Activated B cell treated with CpG ODN at 0.5 μM for 24 hours (primary cell): Measurements from ENCODE around the gene FILIP1. TPM values are rescaled to one million over a fixed set of nuclear protein-coding genes. Genes with fewer than 3 reads are reported as not detected.

ENCODE experiments used
- ATAC-seq: fragments of 200-7000 bp; cut with Tn5 transposase; one replicate; pipeline ENCODE4 v1.10.0; 2021; ENCODE audit warnings: low read depth, mild to moderate bottlenecking, moderate library complexity
- CTCF ChIA-PET: fragments of 350-600 bp; sonication (Branson Sonifier 250); formaldehyde crosslinking; loops from one replicate; lab custom pipeline; 2021; ENCODE audit warnings: antibody characterized with exemption; lab: Charles Lee
- POLR2A ChIA-PET: fragments of 350-600 bp; sonication (Branson Sonifier 250); formaldehyde crosslinking; loops from one replicate; lab custom pipeline; 2021; ENCODE audit warnings: antibody characterized with exemption; lab: Charles Lee
- DNase-seq: peaks from one replicate; pipeline ENCODE4 v3.0.0; 2022
- H3K27ac Mint-ChIP-seq: one replicate; pipeline ENCODE4 v1.8.0; 2020; ENCODE audit warnings: mixed read lengths
- H3K27me3 Mint-ChIP-seq: one replicate; pipeline ENCODE4 v1.8.0; 2021; ENCODE audit warnings: mixed read lengths
- H3K36me3 Mint-ChIP-seq: one replicate; pipeline ENCODE4 v1.8.0; 2021; ENCODE audit warnings: low read depth, mixed read lengths
- H3K4me1 Mint-ChIP-seq: one replicate; pipeline ENCODE4 v1.8.0; 2021; ENCODE audit warnings: mixed read lengths
- H3K4me3 Mint-ChIP-seq: one replicate; pipeline ENCODE4 v1.8.0; 2020; ENCODE audit warnings: mild to moderate bottlenecking, mixed read lengths
- H3K9me3 Mint-ChIP-seq: one replicate; pipeline ENCODE4 v1.8.0; 2020; ENCODE audit warnings: mixed read lengths
- CTCF ChIP-seq: fragments of 200-600 bp; IDR thresholded peaks from one replicate; pipeline ENCODE4 v1.8.0; 2022; ENCODE audit warnings: antibody characterized with exemption, mild to moderate bottlenecking
- intact Hi-C: fragments of 100-400 bp; cut with micrococcal nuclease; formaldehyde crosslinking; loops from one replicate; pipeline ENCODE4 v1.15.1; 2024
- total RNA-seq: library from RNA; stranded (reverse); gene quantifications from 2 replicates; pipeline ENCODE4 v1.2.3, GENCODE V29; 2022

The FILIP1 gene
- total RNA-seq, 1 donor from 2014 or later, result not detected

GRCh38 chr6:75497994-75498393, 4.4 kb upstream of the FILIP1 start:
- Mint-ChIP-seq H3K4me1 (peaks cover 2% of the 10 kb centered on the region), H3K4me3 (no peak overlapping the region), H3K9me3 (no peaks in the 10 kb centered on the region), H3K27me3 (peaks cover 18% of the 10 kb centered on the region), H3K36me3 (no peaks in the 10 kb centered on the region), H3K27ac (no peak overlapping the region)
- intact Hi-C loops, result no loop called here
- ChIA-PET POLR2A (no interaction called here), CTCF (no interaction called here)
- TF ChIP-seq CTCF, result no peak
- DNase-seq, result no peak
- ATAC-seq, result no peak

GRCh38 chr6:75495011-75495410, 1.4 kb upstream of the FILIP1 start:
- intact Hi-C loops, result no loop called here
- Mint-ChIP-seq H3K27me3 (peaks cover 20% of the 10 kb centered on the region), H3K4me3 (no peak overlapping the region), H3K36me3 (no peaks in the 10 kb centered on the region), H3K9me3 (no peaks in the 10 kb centered on the region), H3K27ac (no peak overlapping the region), H3K4me1 (peaks cover 2% of the 10 kb centered on the region)
- DNase-seq, result no peak
- CTCF ChIA-PET, result no interaction called here
- TF ChIP-seq CTCF, result no peak
- ATAC-seq, result no peak
- POLR2A ChIA-PET, result no interaction called here

- CTCF ChIA-PET, result no interaction called here
These were observed 690 bp upstream of the FILIP1 start for GRCh38 chr6:75494290-75494689.

GRCh38 chr6:75492386-75493153, 1.0 kb downstream of the FILIP1 start:
- ChIA-PET POLR2A (no interaction called here), CTCF (no interaction called here)
- Mint-ChIP-seq H3K36me3 (no peaks in the 10 kb centered on the region), H3K27me3 (peaks cover 24% of the 10 kb centered on the region), H3K4me3 (no peak overlapping the region), H3K4me1 (peaks cover 2% of the 10 kb centered on the region), H3K27ac (no peak overlapping the region), H3K9me3 (no peaks in the 10 kb centered on the region)
- TF ChIP-seq CTCF, result no peak
- ATAC-seq, result no peak
- DNase-seq, result no peak
- intact Hi-C loops, result no loop called here

More at GRCh38 chr6:75494290-75494689, 690 bp upstream of the FILIP1 start:
- no peak for ATAC-seq
- Mint-ChIP-seq H3K4me3 (no peak overlapping the region), H3K27me3 (peaks cover 20% of the 10 kb centered on the region), H3K4me1 (peaks cover 2% of the 10 kb centered on the region), H3K36me3 (no peaks in the 10 kb centered on the region), H3K9me3 (no peaks in the 10 kb centered on the region), H3K27ac (no peak overlapping the region)
- no peak for DNase-seq
- intact Hi-C loops, result no loop called here
- POLR2A ChIA-PET, result no interaction called here
- TF ChIP-seq CTCF, result no peak

DNA sequence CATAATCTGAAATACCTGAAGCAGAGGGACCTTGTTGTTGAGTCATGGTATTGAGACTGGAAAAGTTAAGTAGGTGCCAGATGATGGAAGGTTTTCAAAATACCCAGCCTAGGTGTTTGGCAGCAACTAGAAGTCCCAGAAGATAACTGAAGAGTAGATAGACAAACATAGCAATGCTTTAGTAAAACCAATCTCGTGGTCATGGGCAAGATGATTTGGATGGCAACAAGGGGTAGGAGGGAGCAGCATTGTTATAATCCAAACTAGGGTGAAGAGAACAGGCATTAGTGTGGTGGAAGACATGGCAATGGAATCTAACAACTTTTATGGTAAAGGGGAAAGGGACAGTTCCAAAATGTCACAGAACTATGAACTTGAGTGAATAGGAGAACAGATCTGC, 2.3 kb downstream of the FILIP1 start:
- intact Hi-C loops, result no loop called here
- ATAC-seq (no peak), DNase-seq (no peak)
- Mint-ChIP-seq H3K27ac (no peak overlapping the region), H3K4me3 (no peak overlapping the region), H3K4me1 (peaks cover 2% of the 10 kb centered on the region), H3K27me3 (peaks cover 27% of the 10 kb centered on the region), H3K9me3 (no peaks in the 10 kb centered on the region), H3K36me3 (no peaks in the 10 kb centered on the region)
- ChIA-PET CTCF (no interaction called here), POLR2A (no interaction called here)
- TF ChIP-seq CTCF, result no peak
